Hematopoietic multipotent progenitor cell treated with erythropoietin and hydrocortisone succinate and interleukin-3 and kit ligand, for 17 days (in vitro differentiated cells): ENCODE data around the gene SMAD7.

Experiments
- DNase-seq: peaks from one replicate; pipeline ENCODE4 v3.0.0-alpha.2; 2015; ENCODE audit warnings: low spot score

Gene SMAD7

DNA sequence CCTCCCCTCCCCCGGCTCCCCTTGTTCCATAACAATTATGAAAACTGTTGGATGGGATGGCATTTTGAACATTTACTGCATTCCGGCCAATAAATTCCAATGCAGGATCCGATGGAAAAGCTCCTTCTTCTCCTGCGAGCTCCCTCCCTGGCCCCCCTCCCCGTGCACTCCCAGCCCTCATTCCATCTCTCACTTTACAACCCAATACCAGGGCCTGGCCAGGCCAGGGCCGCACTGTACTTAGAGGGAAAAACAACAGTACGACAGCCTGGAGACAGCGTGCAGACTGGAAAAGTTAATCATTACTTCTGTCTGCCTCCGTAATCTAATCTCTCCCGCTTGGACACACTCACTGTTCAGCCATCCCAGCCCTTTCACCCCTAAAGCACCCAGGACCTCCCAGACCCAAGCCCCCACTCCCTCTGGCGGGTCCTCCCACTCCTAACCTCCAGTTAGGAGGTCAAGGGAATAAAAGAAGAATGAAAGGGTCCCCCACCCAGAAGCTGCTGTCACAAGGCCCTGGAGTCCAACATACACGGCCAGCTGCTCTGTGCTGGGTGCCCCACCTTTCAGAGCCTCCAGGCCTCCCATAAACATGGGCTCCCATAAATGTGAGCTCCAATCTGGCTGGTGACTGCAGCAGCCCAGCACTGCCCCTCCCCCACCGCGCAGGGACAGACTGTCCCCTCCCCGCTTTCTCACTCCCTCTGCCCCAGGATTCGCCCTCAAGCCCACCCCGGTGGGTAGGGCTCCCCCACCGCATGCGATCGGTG lies 20.6 kb downstream of the SMAD7 start:
- DNase-seq: no peak

DNA sequence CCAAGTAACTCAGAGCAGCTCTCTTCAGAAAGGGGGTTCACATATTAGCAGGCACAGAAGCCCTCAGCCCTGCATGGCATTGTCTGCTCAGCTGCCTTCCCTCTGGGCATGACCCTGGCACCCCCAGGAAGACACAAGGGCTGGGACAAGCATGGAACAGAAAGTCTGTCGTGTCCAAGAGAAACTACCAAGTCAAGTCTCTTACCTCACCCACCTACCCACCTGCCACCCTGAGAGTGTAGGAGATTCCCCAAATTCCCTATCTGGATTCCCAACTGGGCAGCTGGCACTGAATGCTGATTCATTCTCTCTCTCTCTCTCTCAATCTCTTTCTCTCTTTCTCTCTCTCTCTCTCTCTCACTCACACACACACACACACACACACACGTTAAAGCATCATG lies 21.6 kb downstream of the SMAD7 start:
- DNase-seq: no peak

- DNase-seq: no peak
These were observed 22.0 kb downstream of the SMAD7 start for GRCh38 chr18:48928787-48929186.

- no peak for DNase-seq
These were observed 23.3 kb downstream of the SMAD7 start for GRCh38 chr18:48927286-48928080.

- no peak for DNase-seq
These were observed 24.3 kb downstream of the SMAD7 start for GRCh38 chr18:48926420-48926857.

DNA sequence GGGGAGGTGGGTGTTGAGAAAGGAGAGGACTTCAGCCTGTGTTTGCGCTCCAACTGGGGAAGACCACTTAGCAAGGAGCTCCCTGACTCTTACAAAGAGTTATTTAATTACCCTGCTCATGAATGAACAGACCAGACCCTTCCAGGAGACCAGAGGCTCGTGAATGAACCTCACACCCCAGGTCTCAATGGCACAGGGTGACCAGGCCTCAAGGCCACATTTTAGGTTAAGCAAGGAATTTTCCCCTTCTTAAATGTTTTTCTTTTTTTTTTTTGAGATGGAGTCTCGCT lies 25.3 kb downstream of the SMAD7 start:
- no peak for DNase-seq

- no peak for DNase-seq
These were observed 25.9 kb downstream of the SMAD7 start for GRCh38 chr18:48924630-48925490.

DNA sequence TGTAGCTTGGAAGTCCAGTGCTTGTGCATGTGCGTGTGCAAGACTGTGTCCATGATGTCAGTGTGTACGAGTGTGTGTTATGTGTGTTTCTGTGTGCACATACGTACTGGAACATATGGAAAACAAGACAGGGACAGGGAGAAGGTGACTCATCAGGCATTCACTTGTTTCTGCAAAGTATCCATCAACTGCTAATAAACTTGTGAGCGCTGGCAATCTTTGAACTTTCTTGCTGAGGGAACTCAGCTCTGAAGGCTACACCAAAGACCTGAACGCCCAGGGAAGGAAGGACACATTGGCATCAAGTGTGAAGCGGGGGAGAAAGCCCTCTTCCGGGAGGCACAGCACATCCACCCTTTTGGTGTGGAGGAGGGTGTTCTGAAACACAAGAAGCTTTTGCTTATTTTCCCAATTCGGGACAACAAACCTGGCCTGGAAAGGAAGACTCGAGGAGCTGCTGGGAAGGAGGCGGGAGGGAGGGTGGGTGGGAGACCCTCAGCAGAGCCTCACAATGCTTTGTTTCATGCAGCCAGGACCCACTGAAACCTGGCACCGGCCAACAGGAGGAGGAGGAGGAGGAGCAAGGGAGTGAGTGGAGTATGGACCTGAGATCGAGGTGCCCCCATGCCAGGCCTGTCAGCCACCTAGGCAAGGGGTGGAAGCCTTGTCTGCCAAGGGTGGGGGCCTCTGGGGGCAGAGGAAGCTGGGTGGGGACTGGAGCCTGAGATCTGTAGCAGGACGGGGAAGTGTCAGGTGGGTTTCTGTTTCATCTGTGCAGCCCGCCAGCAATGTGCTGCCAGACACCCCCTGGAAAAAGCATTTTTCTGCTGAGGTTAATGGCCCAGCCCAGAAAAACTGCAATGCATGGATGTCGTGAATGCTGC lies 26.8 kb downstream of the SMAD7 start:
- no peak for DNase-seq

GRCh38 chr18:48922801-48923730 lies 27.7 kb downstream of the SMAD7 start:
- DNase-seq: no peak

GRCh38 chr18:48922226-48922800 lies 28.5 kb downstream of the SMAD7 start:
- DNase-seq: no peak

- no peak for DNase-seq
These were observed 29.2 kb downstream of the SMAD7 start for GRCh38 chr18:48921305-48922225.

GRCh38 chr18:48920408-48921038 lies 30.2 kb downstream of the SMAD7 start:
- no peak for DNase-seq

DNA sequence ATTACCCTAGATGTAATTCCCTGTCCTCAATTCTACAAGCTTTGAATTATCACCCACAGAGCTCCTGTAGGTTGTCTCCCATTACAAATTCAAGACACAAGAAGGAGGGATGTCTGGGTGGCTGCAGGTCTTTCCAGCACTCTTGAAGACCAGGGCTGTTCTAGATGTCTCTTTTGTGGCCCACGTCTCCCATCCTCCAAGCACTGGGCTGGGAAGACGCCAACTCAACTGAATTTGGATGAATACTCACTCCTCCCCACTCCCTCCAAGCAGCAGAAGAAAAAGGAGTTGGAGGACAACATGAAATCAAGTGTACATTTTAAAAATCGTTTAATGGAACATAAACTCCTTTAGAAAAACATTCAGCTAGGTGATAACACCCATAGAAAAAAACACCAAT lies 31.2 kb downstream of the SMAD7 start:
- DNase-seq: no peak

- no peak for DNase-seq
These were observed 31.9 kb downstream of the SMAD7 start for GRCh38 chr18:48918660-48919456.

DNA sequence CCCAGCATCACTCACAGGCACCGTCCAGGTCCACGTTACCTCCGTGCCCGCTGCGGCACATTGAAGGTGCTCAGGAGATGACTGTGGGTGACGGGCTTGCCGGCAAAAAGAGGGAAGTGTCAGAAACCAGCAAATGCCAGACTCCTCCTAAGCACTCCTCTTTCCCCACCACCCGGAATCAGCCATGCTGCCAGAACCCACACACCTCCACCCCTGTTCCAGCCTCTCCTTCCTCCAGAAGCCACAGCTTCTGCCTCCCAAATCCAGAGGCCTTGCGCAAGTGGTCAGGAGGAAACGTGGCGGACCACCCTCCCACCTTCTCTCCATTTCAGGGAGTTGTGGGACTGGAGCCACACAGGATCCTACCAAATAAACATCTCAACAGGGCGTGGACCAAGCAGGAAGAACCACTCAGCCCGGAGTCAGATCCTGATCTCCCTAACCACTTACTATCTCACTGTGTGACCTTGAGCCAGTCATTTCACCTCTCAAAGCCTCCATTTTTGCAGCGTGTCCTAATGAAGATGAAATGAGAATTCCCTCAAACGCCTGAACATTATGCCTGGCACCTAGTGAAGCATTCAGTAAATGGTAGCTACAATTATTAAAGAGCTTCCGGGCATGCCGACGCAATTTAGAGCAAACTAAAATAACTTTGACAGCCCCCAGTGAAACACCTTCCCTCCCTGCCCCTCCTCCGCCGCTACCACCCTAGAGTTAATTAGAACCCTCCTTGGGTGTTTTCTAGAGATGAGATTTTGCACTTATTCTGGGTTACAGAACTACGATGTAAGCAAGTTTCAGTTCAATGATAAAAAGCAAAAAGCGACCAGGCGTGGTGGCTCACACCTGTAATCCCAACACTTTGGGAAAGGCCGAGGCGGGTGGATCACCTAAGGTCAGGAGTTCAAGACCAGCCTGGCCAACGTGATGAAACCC lies 32.9 kb downstream of the SMAD7 start:
- no peak for DNase-seq

- no peak for DNase-seq
These were observed 34.9 kb downstream of the SMAD7 start for GRCh38 chr18:48915626-48916425.
